ENCODE measurements around the gene CFAP251.
A peak's percentile ranks its signal among the peaks of the same experiment; 100 is the strongest.
"Not testable (repeated sequence)": the region's sequence is repeated elsewhere in the genome, so short reads cannot be mapped to it uniquely, and the experiment has no call there.

Gene CFAP251

GRCh38 chr12:121915841-121916321 is 2.5 kb upstream of the CFAP251 start:
- no peak for TF ChIP-seq CTCF (IDR thresholded peaks at IDR 0.05; ENCODE audit: low read depth, low read length)
- DNase-seq (ENCODE audit: extremely low read depth, low read depth) = no peak

- TF ChIP-seq CTCF (IDR thresholded peaks at IDR 0.05; ENCODE audit: low read depth, low read length) = peak; percentile 27
- no peak for DNase-seq (ENCODE audit: extremely low read depth, low read depth)
These were observed 1.7 kb upstream of the CFAP251 start for GRCh38 chr12:121916719-121917118.

- no peak for DNase-seq (ENCODE audit: extremely low read depth, low read depth)
- no peak for TF ChIP-seq CTCF (IDR thresholded peaks at IDR 0.05; ENCODE audit: low read depth, low read length)
These were observed 267 bp downstream of the CFAP251 start for GRCh38 chr12:121918679-121919038.

GRCh38 chr12:121921066-121921465 is 2.7 kb downstream of the CFAP251 start:
- DNase-seq (ENCODE audit: extremely low read depth, low read depth) = no peak
- no peak for TF ChIP-seq CTCF (IDR thresholded peaks at IDR 0.05; ENCODE audit: low read depth, low read length)

- TF ChIP-seq CTCF (IDR thresholded peaks at IDR 0.05; ENCODE audit: low read depth, low read length) = no peak
- DNase-seq (ENCODE audit: extremely low read depth, low read depth) = no peak
These were observed 6.9 kb downstream of the CFAP251 start for GRCh38 chr12:121925358-121925695.

- TF ChIP-seq CTCF (IDR thresholded peaks at IDR 0.05; ENCODE audit: low read depth, low read length) = no peak
- DNase-seq (ENCODE audit: extremely low read depth, low read depth) = no peak
These were observed 8.7 kb downstream of the CFAP251 start for GRCh38 chr12:121926874-121927706.

GRCh38 chr12:121927813-121928212 is 9.4 kb downstream of the CFAP251 start:
- DNase-seq (ENCODE audit: extremely low read depth, low read depth) = no peak
- no peak for TF ChIP-seq CTCF (IDR thresholded peaks at IDR 0.05; ENCODE audit: low read depth, low read length)

- not testable (repeated sequence) for DNase-seq (ENCODE audit: extremely low read depth, low read depth)
These were observed 11.2 kb downstream of the CFAP251 start for GRCh38 chr12:121929545-121929944.

All from AG09319 (cell line).